CD1c-positive myeloid dendritic cell (primary cell): Measurements from ENCODE around the gene KRTAP12-4.
"Not testable (repeated sequence)": the region's sequence is repeated elsewhere in the genome, so short reads cannot be mapped to it uniquely, and the experiment has no call there.

Source experiments
- DNase-seq: peaks from one replicate; pipeline ENCODE4 v3.0.0-alpha.2; 2016; ENCODE audit errors: extremely low spot score

KRTAP12-4 gene

GRCh38 chr21:44656868-44657267 lies 2.4 kb upstream of the KRTAP12-4 start:
- no peak for DNase-seq

GRCh38 chr21:44653656-44654575 lies 543 bp downstream of the KRTAP12-4 start:
- DNase-seq, result no peak

GRCh38 chr21:44653123-44653522 lies 1.3 kb downstream of the KRTAP12-4 start:
- DNase-seq, result no peak

GRCh38 chr21:44650973-44651675 lies 3.3 kb downstream of the KRTAP12-4 start:
- no peak for DNase-seq

GRCh38 chr21:44650265-44650972 lies 4.0 kb downstream of the KRTAP12-4 start:
- DNase-seq, result no peak

GRCh38 chr21:44649521-44650100 lies 4.8 kb downstream of the KRTAP12-4 start:
- DNase-seq, result no peak

- no peak for DNase-seq
Observed at GRCh38 chr21:44648557-44649311, 5.7 kb downstream of the KRTAP12-4 start.

- DNase-seq, result no peak
Observed at GRCh38 chr21:44647222-44647552, 7.3 kb downstream of the KRTAP12-4 start.

- DNase-seq, result not testable (repeated sequence)
Observed at GRCh38 chr21:44646366-44647221, 7.9 kb downstream of the KRTAP12-4 start, which contains the start of gene KRTAP10-11. Gene KRTAP10-11, plus strand, starts transcription at chr21:44646414. Its CDS starts 45 bp downstream, at chr21:44646459.

GRCh38 chr21:44644878-44645277 lies 9.6 kb downstream of the KRTAP12-4 start:
- DNase-seq, result no peak

GRCh38 chr21:44643741-44644310 lies 10.6 kb downstream of the KRTAP12-4 start:
- no peak for DNase-seq

- no peak for DNase-seq
Observed at GRCh38 chr21:44640761-44641160, 13.7 kb downstream of the KRTAP12-4 start.

GRCh38 chr21:44639331-44639655 lies 15.2 kb downstream of the KRTAP12-4 start:
- DNase-seq, result no peak

GRCh38 chr21:44638506-44639330 lies 15.7 kb downstream of the KRTAP12-4 start:
- not testable (repeated sequence) for DNase-seq

GRCh38 chr21:44637851-44638348 lies 16.6 kb downstream of the KRTAP12-4 start:
- DNase-seq, result not testable (repeated sequence)

GRCh38 chr21:44637018-44637850 lies 17.2 kb downstream of the KRTAP12-4 start, which contains the start of gene KRTAP10-10:
Gene KRTAP10-10, plus strand, starts transcription at chr21:44637356. Its CDS starts 62 bp downstream, at chr21:44637418.
- no peak for DNase-seq

- DNase-seq, result no peak
Observed at GRCh38 chr21:44636209-44637017, 18.0 kb downstream of the KRTAP12-4 start.
